PFSK-1 (cell line): Measurements from ENCODE around the gene KIF6.

Source experiments
- POLR2AphosphoS5 ChIP-seq: IDR thresholded peaks from 2 replicates; pipeline ENCODE4 v1.6.1; 2012; ENCODE audit warnings: low read depth, mild to moderate bottlenecking, control low read depth, low read length, moderate library complexity
- TAF1 ChIP-seq: IDR thresholded peaks from 2 replicates; pipeline ENCODE4 v1.6.1; 2012; ENCODE audit warnings: low read length, control low read depth, borderline replicate concordance; ENCODE audit not compliant: insufficient read depth

GRCh38 chr6:39294899-39295298 lies 430.3 kb downstream of the KIF6 start:
- TF ChIP-seq POLR2AphosphoS5 = no peak
- TF ChIP-seq TAF1 = no peak
